Esophagus mucosa (tissue), 1 donor: Measurements from ENCODE around the gene IL24. TPM values are rescaled to one million over a fixed set of nuclear protein-coding genes. Genes with fewer than 3 reads are reported as not detected.
"Not testable (repeated sequence)": the region's sequence is repeated elsewhere in the genome, so short reads cannot be mapped to it uniquely, and the experiment has no call there.

Source experiments
- ATAC-seq: fragments of 200-7000 bp; cut with Tn5 transposase; one replicate; pipeline ENCODE4 v1.9.1; 2020
- total RNA-seq: library from RNA; stranded (reverse); gene quantifications from one replicate; pipeline ENCODE4 v1.2.4, GENCODE V29; 2023
- donor health status: DM: yes; HTN: yes; CAD: no.

IL24 gene
- 0.12 TPM for total RNA-seq

DNA sequence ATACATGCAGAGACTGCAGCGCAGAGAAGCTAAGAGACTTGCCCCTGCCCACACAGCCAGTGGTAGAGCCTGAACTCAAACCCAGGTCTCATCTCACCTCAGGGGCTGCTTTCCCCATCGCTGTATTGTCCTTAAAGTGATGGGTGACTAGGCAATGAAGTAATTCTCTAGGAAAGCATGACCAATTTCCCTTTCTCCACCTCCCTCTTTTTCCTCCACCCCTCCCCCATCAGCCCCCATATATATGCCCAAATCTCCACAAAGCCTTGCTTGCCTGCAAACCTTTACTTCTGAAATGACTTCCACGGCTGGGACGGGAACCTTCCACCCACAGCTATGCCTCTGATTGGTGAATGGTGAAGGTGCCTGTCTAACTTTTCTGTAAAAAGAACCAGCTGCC is at the start of gene IL24:
Gene IL24, plus strand, starts transcription at position 269 of the 400 bp plus-strand sequence. CDS start 390 bp downstream, outside the sequence.
- ATAC-seq = no peak

DNA sequence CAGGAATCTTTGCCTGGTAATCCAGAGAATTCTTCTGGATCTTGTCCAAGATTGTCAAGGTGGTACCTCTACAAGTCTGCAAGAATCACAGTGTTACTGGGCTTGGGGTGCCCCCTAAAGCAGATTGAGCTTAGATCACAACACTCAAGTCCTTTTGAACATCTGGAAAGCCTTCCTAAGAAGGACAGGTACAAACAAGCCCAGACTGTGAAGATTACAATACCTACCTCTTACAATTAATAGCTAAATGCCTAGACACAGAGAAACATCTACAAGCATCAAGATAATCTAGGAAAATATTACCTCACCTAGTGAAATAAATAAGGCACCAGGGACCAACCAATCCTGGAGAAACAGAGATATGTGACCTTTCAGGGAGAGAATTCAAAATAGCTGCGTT is 49.3 kb upstream of the IL24 start:
- ATAC-seq = peak; percentile 26

DNA sequence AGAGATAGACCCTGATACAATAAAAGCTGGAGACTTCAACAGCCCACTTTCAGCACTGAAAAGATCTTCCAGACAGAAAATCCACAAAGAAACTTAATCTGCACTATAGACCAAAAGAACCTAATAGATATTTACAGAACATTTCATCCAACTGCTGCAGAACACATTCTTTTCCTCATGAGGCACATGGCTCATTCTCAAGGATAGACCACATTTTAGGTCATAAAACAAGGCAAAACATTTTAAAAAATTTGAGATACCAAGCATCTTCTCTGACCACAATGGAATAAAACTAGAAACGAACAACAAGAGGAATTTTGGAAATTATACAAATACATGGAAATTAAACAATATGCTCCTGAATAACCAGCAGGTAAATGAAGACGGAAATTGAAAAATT is 46.8 kb upstream of the IL24 start:
- no peak for ATAC-seq

DNA sequence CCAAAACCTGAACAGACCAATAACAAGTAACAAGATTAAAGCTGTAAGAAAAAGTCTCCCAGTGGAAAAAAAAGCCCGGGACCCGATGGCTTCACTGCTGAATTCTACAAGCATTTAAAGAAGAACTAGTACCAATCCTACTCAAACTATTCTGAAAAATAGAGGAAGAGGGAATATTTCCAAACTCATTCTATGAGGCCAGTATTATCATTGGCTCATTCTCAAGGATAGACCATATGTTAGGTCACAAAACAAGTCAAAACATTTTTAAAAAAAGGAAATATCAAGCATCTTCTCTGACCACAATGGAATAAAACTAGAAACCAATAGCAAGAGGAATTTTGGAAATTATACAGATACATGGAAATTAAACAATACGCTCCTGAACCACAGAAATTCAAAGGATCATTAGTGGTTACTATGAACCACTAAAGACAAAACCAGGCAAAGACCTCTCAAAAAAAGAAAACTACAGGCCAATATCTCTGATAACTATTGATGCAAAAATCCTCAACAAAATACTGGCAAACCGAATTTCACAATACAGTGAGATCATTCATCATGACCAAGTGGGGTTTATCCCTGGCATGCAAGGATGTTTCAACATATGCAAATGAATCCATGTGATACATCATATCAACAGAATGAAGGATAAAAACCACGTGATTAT is 45.8 kb upstream of the IL24 start:
- ATAC-seq = no peak

- ATAC-seq = not testable (repeated sequence)
Observed at GRCh38 chr1:206852662-206853061, 44.6 kb upstream of the IL24 start.

- ATAC-seq = not testable (repeated sequence)
Observed at GRCh38 chr1:206853696-206854095, 43.5 kb upstream of the IL24 start.

GRCh38 chr1:206854401-206855129 is 42.7 kb upstream of the IL24 start:
- no peak for ATAC-seq

DNA sequence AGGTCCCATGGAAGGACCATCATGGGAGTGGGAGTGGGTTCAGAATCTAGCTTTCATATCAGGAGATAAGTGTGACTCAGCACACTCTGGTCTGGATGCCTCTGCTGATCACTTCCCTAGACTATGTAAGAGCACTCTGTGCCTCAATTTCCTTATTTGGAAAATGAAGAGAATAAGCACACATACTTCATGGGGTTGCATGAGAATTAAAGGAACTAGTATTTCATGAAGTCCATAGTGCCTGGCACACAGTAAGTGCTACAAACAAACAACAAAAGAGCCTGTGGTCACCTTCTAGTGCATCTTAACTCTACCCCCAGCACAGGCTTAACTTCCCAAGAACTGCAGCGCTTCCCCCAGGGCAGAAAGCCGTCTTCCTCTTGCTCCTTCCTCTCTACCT is 41.4 kb upstream of the IL24 start:
- ATAC-seq = no peak

DNA sequence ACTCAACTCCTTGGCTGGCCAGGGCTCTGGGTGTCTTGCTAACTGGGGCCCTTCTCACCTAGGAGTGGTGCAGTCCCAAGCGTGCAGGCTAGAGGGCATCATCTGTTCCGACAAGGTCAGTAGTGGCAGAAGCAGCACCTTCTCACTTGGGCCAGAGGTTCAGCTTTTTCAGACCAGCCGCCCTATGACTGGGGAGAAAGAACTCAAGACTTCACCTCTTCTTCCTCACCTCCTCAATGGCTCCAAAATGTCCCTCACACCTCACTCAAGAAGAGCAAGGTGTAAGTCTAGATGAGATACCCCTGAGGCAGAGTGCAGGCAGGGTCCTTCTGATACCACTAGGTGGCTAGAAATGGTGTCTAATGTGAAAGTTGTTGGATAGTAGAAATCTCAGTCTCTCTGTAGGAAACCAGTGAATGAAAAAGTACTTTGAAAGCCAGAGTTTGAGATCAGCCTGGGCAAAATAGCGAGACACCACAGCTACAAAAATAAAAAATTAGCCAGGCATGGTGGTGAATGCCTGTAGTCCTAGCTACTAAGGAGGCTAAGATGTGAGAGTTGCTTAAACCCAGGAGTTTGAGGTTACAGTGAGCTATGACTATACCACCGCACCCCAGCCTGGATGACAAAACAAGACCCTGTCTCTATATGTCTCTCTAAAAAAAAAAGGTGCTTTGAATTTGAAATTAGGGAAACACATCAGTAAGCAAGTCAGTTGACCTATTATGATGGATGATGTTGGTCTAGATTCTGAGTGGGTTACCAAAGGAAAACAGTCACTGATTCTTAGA is 40.4 kb upstream of the IL24 start:
- no peak for ATAC-seq

DNA sequence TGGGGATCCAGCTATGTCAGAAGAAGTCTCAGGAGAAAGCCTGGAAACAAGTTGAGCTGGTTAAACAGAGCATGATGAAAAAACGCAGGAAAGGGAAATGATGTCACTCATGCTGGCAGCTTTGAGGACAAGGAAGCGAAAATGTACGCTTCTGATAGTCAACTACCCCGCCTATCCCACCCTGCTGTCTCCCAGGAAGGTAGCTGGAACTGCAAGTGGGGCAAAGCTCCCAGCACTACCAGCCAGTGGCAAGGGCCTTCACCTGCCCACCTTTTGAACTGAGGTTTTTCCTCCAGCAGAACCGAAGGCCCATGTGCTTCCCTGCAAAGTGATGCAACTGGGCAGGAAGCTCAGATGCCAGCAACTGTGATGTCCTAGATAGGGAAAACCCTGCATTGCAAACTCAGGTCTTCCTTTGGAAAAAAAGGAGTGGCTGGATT is 38.1 kb upstream of the IL24 start:
- ATAC-seq = peak; percentile 80

GRCh38 chr1:206860165-206860564 is 37.1 kb upstream of the IL24 start:
- ATAC-seq = no peak

GRCh38 chr1:206863266-206863665 is 34.0 kb upstream of the IL24 start:
- ATAC-seq = peak; percentile 21

DNA sequence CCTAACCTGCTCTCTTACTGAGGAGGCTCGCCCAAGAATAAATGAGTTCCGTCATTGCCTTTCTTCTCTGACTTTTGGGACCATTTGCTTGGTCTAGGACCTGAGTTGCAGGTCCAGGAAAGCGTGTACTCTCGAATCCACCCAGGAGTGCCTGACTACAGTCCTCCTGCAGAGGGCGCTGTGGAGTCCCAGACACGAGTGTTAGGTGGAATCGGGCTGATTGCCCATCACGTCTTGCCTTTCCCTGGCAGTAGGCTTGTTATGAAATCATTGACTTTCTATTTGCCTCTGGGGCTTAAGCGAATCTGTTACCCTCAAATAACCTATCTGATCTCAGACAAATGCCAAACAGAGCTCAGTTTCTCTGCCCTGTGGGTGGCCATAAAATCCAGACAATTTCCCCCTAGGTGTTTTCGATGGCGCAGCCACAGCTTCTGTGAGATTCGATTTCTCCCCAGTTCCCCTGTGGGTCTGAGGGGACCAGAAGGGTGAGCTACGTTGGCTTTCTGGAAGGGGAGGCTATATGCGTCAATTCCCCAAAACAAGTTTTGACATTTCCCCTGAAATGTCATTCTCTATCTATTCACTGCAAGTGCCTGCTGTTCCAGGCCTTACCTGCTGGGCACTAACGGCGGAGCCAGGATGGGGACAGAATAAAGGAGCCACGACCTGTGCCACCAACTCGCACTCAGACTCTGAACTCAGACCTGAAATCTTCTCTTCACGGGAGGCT is 32.1 kb upstream of the IL24 start, which contains the start of gene IL20:
Gene IL20, plus strand, starts transcription at position 685 of the 733 bp plus-strand sequence. CDS start 230 bp downstream, outside the sequence.
- peak; percentile 90 for ATAC-seq

DNA sequence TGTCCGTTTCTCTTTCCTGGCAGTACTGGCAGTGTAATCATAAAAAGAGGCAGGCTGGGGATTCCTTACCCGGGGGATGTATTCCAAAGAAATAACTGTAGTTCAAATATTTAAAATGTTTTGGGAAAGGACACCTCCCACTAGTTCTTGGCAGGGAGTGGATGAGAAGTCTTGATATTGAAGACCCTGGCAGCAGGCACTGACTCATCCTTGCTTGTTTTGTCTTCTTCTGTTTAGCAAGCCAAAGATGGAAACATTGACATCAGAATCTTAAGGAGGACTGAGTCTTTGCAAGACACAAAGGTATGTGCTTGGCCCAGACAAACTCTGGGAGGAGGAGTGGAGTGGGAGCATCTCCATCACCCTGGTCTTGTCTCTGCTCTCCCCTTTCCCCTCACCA is 31.2 kb upstream of the IL24 start:
- ATAC-seq = no peak

- no peak for ATAC-seq
Observed at GRCh38 chr1:206867239-206867638, 30.0 kb upstream of the IL24 start.

- ATAC-seq = no peak
Observed at GRCh38 chr1:206867716-206868115, 29.5 kb upstream of the IL24 start.

GRCh38 chr1:206868264-206868663 is 29.0 kb upstream of the IL24 start:
- ATAC-seq = no peak

- ATAC-seq = no peak
Observed at GRCh38 chr1:206872139-206872538, 25.1 kb upstream of the IL24 start.

DNA sequence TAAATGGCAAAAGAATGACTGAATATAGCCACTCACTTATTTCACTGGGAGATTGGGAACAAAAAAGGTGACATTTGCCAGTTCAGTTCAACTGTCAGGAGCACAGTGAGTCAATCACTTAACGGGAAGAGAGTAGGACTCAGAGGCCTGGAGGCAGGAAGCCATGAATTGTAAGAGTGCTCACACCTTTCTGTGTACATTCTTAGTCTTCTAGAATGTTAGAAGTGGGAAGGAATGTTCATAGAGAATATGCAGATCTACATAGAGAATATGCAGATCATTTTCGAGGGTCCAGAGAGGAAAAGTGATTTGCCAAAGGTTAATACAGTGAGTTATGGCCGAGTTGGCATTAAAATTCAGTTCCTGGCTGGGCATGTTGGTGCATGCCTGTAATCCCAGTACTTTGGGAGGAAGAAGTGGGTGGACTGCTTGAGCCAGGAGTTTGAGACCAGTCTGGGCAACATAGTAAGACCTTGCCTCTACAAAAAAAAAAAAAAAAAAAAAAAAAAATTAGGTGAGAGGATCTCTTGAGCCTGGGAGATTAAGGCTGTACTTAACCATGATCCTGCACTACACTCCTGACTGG is 23.5 kb upstream of the IL24 start:
- ATAC-seq = peak; percentile 80

DNA sequence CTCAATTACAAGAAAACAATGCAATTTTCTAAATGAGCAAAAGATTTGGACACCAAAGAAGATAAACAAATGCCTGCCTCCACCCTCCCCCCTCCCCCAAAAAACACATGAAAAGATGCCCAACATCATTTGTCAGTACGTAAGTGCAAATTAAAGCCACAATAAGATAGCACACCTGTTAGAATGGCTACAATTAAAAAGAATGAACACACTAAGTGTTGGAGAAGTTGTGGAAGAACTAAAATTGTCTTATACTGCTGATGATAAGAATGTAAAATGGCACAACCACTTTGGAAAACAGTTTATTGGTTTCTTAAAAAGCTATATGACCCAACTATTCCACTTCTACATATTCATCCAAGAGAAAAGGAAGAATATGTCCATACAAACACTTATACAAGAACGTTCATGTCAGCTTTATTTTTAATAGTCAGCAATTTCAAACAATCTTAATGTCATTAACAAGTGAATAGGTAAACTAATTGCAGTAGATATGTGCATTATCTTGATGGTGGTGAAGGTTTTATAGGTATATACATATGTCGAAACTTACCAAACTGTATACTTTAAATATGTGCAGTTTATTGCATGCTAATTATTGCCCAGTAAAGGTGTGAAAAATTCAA is 21.4 kb upstream of the IL24 start:
- ATAC-seq = no peak

- ATAC-seq = no peak
Observed at GRCh38 chr1:206878456-206878855, 18.8 kb upstream of the IL24 start.

- ATAC-seq = no peak
Observed at GRCh38 chr1:206880314-206880713, 16.9 kb upstream of the IL24 start.
